HL-60 (cell line): ENCODE measurements around the gene ENTHD1.

Source experiments
- DNase-seq, 2 experiments: peaks; one replicate each; pipeline ENCODE4 v3.0.0-alpha.2; 2010 to 2020; ENCODE audit warnings: low read depth in 1 of 2, low spot score in 1 of 2
- H3K27ac ChIP-seq: fragments of 250-450 bp; sonication (Bioruptor Pico); replicated peaks from 2 replicates; pipeline ENCODE4 v1.5.1; 2020; ENCODE audit warnings: mild to moderate bottlenecking, moderate library complexity
- H3K27me3 ChIP-seq: fragments of 250-450 bp; sonication (Bioruptor Pico); 2 replicates; pipeline ENCODE4 v1.5.1; 2021; ENCODE audit warnings: mild to moderate bottlenecking, moderate library complexity; ENCODE audit not compliant: insufficient read depth, poor library complexity, severe bottlenecking
- H3K4me3 ChIP-seq: replicated peaks from 2 replicates; pipeline ENCODE4 v1.5.1; 2011; ENCODE audit warnings: mild to moderate bottlenecking, control low read depth, low read length; ENCODE audit not compliant: insufficient read depth
- CTCF ChIP-seq: IDR thresholded peaks from one replicate; pipeline ENCODE4 v1.5.1; 2011; ENCODE audit warnings: low read length, control low read depth, inconsistent platforms; ENCODE audit not compliant: insufficient read depth
- GABPA ChIP-seq: IDR thresholded peaks from 2 replicates; pipeline ENCODE4 v1.6.1; 2012; ENCODE audit warnings: low read depth
- POLR2AphosphoS5 ChIP-seq: IDR thresholded peaks from 2 replicates; pipeline ENCODE4 v1.6.1; 2012; ENCODE audit warnings: low read depth
- SPI1 ChIP-seq: IDR thresholded peaks from 2 replicates; pipeline ENCODE4 v1.6.1; 2012; ENCODE audit warnings: low read depth, mild to moderate bottlenecking, borderline replicate concordance
- TF ChIP-seq, protein P1 (sequence below): IDR thresholded peaks from 2 replicates; pipeline ENCODE4 v1.6.1; 2012; ENCODE audit warnings: low read depth; ENCODE audit not compliant: insufficient replicate concordance

Gene ENTHD1

GRCh38 chr22:39699631-39700360 lies 193.8 kb downstream of the ENTHD1 start:
- H3K27me3 ChIP-seq, result peaks cover 2% of the 10 kb centered on the region
- H3K4me3 ChIP-seq, result no peak overlapping the region
- no peak for DNase-seq

DNA sequence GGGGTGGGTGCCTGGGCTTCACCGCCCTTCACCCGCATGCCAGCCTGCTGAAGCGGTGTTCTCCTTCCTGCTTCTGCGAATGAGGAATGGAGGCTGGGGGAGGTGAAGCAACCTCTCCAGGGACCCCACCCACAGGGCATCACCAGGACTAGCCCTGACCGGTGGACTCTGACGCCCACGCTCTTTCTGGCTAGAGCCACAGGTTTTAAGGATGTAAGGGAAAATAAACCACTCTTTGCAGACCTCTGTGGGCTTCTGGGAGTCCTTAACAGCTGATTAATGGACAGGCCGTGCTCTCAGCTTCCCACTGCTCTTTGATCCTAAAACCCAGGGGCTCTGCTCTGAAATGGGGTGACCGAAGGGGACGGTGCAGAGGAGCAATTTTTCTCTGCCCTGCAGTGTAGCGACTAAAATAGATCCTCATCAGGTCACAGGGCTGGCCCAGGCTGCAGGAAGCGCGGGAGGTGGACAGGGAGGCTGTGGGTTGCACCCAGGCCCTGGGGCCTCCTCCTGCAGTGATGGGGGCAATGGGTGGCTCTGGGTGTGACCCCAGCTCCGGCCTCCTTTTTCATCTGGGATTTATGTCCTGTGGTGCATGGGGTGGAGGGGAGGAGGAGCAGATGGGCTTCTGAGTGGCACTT lies 195.7 kb downstream of the ENTHD1 start:
- DNase-seq, result no peak
- Histone ChIP-seq H3K27ac (no peak overlapping the region), H3K4me3 (no peak overlapping the region), H3K27me3 (peaks cover 4% of the 10 kb centered on the region)
- TF ChIP-seq CTCF (no peak), POLR2AphosphoS5 (no peak)

More at GRCh38 chr22:39699631-39700360, 193.8 kb downstream of the ENTHD1 start:
- no peak for TF ChIP-seq SPI1
- TF ChIP-seq, protein P1, sequence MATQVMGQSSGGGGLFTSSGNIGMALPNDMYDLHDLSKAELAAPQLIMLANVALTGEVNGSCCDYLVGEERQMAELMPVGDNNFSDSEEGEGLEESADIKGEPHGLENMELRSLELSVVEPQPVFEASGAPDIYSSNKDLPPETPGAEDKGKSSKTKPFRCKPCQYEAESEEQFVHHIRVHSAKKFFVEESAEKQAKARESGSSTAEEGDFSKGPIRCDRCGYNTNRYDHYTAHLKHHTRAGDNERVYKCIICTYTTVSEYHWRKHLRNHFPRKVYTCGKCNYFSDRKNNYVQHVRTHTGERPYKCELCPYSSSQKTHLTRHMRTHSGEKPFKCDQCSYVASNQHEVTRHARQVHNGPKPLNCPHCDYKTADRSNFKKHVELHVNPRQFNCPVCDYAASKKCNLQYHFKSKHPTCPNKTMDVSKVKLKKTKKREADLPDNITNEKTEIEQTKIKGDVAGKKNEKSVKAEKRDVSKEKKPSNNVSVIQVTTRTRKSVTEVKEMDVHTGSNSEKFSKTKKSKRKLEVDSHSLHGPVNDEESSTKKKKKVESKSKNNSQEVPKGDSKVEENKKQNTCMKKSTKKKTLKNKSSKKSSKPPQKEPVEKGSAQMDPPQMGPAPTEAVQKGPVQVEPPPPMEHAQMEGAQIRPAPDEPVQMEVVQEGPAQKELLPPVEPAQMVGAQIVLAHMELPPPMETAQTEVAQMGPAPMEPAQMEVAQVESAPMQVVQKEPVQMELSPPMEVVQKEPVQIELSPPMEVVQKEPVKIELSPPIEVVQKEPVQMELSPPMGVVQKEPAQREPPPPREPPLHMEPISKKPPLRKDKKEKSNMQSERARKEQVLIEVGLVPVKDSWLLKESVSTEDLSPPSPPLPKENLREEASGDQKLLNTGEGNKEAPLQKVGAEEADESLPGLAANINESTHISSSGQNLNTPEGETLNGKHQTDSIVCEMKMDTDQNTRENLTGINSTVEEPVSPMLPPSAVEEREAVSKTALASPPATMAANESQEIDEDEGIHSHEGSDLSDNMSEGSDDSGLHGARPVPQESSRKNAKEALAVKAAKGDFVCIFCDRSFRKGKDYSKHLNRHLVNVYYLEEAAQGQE, result no peak
- TF ChIP-seq CTCF, result no peak
- TF ChIP-seq POLR2AphosphoS5, result no peak
- TF ChIP-seq GABPA, result no peak
- H3K27ac ChIP-seq, result no peak overlapping the region

DNA sequence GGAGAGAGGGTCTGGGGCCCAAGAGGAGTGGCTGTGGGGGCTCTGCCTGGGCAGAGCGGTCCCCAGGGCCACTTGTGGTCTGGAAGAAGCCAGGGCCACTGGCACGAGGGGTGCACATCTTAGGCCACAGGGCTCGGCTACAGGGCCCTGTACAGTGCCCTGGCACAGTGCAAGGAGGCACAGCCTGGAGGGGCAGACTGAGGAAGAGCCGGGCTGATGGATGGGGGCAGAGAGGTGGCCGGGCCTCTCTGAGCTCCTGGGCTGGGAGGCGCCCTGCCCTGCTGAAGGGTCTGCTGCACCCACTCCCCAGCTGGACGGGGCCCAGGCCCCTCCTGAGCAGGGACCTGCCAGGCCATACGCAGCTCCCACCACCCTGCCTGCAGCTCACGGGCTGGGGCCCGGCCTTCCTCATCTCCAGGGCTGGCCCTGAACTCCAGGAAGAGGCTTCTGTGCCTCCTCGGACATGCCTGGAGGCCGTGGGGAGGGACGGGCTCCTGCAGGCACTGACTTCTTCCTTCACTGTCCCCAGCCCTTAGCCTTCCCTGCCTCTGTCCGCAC lies 199.5 kb downstream of the ENTHD1 start:
- DNase-seq, result no peak
- H3K27me3 ChIP-seq, result peaks cover 10% of the 10 kb centered on the region
- H3K4me3 ChIP-seq, result no peak overlapping the region
- TF ChIP-seq SPI1, result no peak
- TF ChIP-seq, protein P1, result no peak
- TF ChIP-seq GABPA, result no peak
- TF ChIP-seq POLR2AphosphoS5, result no peak
- no peak for TF ChIP-seq CTCF
- no peak overlapping the region for H3K27ac ChIP-seq
